Measurements from ENCODE around the gene LGALSL. TPM values are rescaled to one million over a fixed set of nuclear protein-coding genes. Genes with fewer than 3 reads are reported as not detected.
"Not testable (repeated sequence)": the region's sequence is repeated elsewhere in the genome, so short reads cannot be mapped to it uniquely, and the experiment has no call there.

Gene LGALSL
- total and polyA plus RNA-seq, 9 of the 15 experiments (the other 6 are each of a cell fraction or from before 2014, with no cell fraction given), result 0.04 to 0.29 (median 0.14) TPM; not detected in 3

DNA sequence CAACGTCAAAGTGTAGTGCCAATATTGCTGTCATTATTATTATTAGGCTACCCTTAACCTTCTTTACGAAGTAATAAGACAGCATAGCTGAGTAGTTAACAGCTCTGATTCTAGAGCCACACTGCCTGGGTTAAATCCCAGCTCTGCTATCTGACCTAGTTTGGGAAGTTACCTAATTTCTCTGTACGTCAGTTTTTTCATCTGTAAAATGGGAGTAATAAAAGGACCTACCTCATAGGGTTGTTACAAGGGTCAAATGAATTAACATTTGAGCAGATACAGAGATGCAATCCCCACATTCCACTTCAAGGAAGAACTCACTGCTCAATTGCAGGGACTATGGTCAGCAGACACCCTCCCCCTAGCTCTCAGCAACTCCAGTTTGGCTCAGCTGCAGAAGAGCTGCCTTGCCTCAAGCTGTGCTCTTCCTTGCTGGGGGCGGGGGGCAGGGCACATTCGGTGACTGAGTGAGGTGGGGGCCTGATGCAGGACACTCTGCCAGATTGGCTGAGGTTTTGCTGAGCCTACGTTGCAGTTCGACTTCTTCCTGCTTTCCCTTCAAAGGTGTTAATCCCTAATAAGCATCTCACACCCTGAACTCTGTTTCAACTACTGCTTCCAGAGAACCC lies 11.0 kb upstream of the LGALSL start:
- POLR2A ChIA-PET, result interaction anchor here (0.8 kb wide), 1 partner anchor 13 kb away, joined by 3 read pairs; no protein-coding TSS in a partner anchor
- no peak overlapping the region for H3K27ac ChIP-seq (ENCODE audit: extremely low read depth, low read depth, low read length)
- H3K9ac ChIP-seq (ENCODE audit: insufficient read depth in 1 of 2, low read depth in 2 of 2, low read length in 2 of 2), result no peak overlapping the region
- no peak for TF ChIP-seq ZNF384 (IDR thresholded peaks at IDR 0.05; ENCODE audit: low read depth, low read length)
- TF ChIP-seq RBM25 (IDR thresholded peaks at IDR 0.05; ENCODE audit: low read depth, low read length, severe bottlenecking), result peak; percentile 61
- DNase-seq (ENCODE audit: extremely low read depth in 1 of 4, low spot score in 3 of 4) (no peak), FAIRE-seq (no peak), ATAC-seq (no peak)
- no peaks in the 10 kb centered on the region for H3K9me3 ChIP-seq (replicated peaks; ENCODE audit: control insufficient read depth, insufficient read depth, low read depth, low read length)
- H4K20me1 ChIP-seq (replicated peaks; ENCODE audit: control insufficient read depth, insufficient read depth, low read length), result no peaks in the 10 kb centered on the region
- H2AFZ ChIP-seq (ENCODE audit: low read depth, low read length), result no peak overlapping the region
- BruUV-seq (replicated peaks), result no TSS peak
- 0% methylated on average over 6 of the region's 7 CpGs for WGBS (ENCODE audit: insufficient coverage, low coverage, missing lambda C conversion rate)
- CTCF ChIA-PET (ENCODE audit: low intra/inter-chr PET ratio), result no interaction called here
- intact Hi-C loops (cut with micrococcal nuclease), result no loop called here
- peaks cover 8 to 10% of the 10 kb centered on the region in 2 experiments; a peak in 4 of 5 replicates for H3K27me3 ChIP-seq (ENCODE audit: control insufficient read depth in 2 of 2, insufficient read depth in 2 of 2, low read length in 2 of 2)
- no peaks in the 10 kb centered on the region for H3K36me3 ChIP-seq (ENCODE audit: control insufficient read depth, insufficient read depth, low read length)
- no peak overlapping the region for H3K4me2 ChIP-seq (ENCODE audit: insufficient read depth, low read length)
- H3K4me3 ChIP-seq, result no peak overlapping the region
- no peaks in the 10 kb centered on the region for H3K9me1 ChIP-seq (ENCODE audit: control insufficient read depth, insufficient read depth, low read length)
- in situ Hi-C loops (cut with MboI), result no loop called here
- H3K4me1 ChIP-seq (replicated peaks in 1 of 2; ENCODE audit: control insufficient read depth in 2 of 2, insufficient read depth in 2 of 2, low read length in 2 of 2), result no peaks in the 10 kb centered on the region
- no peaks in the 10 kb centered on the region for H3K79me2 ChIP-seq (ENCODE audit: control insufficient read depth, insufficient read depth, low read length)

GRCh38 chr2:64445970-64446369 lies 8.0 kb upstream of the LGALSL start:
- H3K4me1 ChIP-seq (replicated peaks in 1 of 2; ENCODE audit: control insufficient read depth in 2 of 2, insufficient read depth in 2 of 2, low read length in 2 of 2); H4K20me1 ChIP-seq (replicated peaks; ENCODE audit: control insufficient read depth, insufficient read depth, low read length); intact Hi-C loops (cut with micrococcal nuclease); H3K79me2 ChIP-seq (ENCODE audit: control insufficient read depth, insufficient read depth, low read length); H3K4me2 ChIP-seq (ENCODE audit: insufficient read depth, low read length); H3K27ac ChIP-seq (ENCODE audit: extremely low read depth, low read depth, low read length); H3K4me3 ChIP-seq; FAIRE-seq; H3K9me3 ChIP-seq (replicated peaks; ENCODE audit: control insufficient read depth, insufficient read depth, low read depth, low read length); H3K36me3 ChIP-seq (ENCODE audit: control insufficient read depth, insufficient read depth, low read length); POLR2A ChIA-PET; H3K9me1 ChIP-seq (ENCODE audit: control insufficient read depth, insufficient read depth, low read length); DNase-seq (ENCODE audit: extremely low read depth in 1 of 4, low spot score in 3 of 4); ATAC-seq; BruUV-seq (replicated peaks); in situ Hi-C loops (cut with MboI); H2AFZ ChIP-seq (ENCODE audit: low read depth, low read length); H3K9ac ChIP-seq (ENCODE audit: insufficient read depth in 1 of 2, low read depth in 2 of 2, low read length in 2 of 2): not testable (repeated sequence)
- peak; percentile 11; the same call in 1 of the 2 replicates for TF ChIP-seq C11orf30 (IDR thresholded peaks at IDR 0.05; ENCODE audit: low read depth)
- CTCF ChIA-PET (ENCODE audit: low intra/inter-chr PET ratio), result interaction anchor here (0.6 kb wide), 1 partner anchor 56 kb away, joined by 3 read pairs; no protein-coding TSS in a partner anchor
- H3K27me3 ChIP-seq (ENCODE audit: control insufficient read depth in 2 of 2, insufficient read depth in 2 of 2, low read length in 2 of 2), result peaks cover 0 to 15% of the 10 kb centered on the region in 2 experiments; a peak in 2 of 5 replicates

Measured in K562 (cell line).